ENCODE data around the gene CFAP74. TPM values are rescaled to one million over a fixed set of nuclear protein-coding genes. Genes with fewer than 3 reads are reported as not detected.

CFAP74 gene
- total RNA-seq, 1 donor from 2014 or later: not detected

DNA sequence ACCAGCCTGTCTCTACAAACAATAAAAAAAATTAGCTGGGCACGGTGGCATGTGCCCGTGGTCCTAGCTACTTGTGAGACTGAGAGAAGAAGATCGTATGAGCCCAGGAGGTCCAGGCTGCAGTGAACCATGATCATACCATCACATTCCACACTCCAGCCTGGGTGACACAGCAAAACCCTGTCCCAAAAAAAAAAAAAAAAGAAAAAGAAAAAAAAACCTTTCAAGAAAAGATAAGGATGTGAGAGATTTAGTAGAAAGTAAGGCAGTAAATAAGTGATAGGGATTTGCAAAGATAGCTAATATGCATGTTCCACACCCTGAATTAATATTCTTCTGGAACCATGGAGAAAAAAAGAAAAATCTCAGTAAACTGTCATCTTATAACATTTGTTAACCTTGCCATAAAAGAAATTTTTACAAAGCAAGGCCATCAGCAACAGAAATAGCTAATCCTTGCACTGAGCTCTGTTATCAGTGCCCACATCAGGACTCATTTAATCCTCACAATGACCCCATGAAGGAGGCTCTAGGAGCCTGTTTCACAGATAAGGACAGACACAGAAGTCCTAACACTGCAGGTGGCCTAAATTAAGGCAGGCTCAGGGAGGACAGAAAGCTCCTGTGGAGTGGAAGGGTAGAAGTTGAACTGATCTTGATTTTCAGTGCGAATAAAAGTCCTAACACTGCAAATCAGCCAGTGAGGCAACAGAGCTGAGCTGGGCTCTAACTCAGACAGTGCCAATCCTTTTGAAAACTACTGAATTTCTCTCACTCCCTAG lies 120.3 kb downstream of the CFAP74 start:
- Mint-ChIP-seq H3K27ac (peak overlapping the region; percentile 61), H3K9me3 (no peaks in the 10 kb centered on the region), H3K36me3 (ENCODE audit: low read depth) (peaks cover 23% of the 10 kb centered on the region), H3K27me3 (no peaks in the 10 kb centered on the region), H3K4me3 (no peak overlapping the region), H3K4me1 (peaks cover 74% of the 10 kb centered on the region)
- POLR2A ChIA-PET: interaction anchor here (0.5 to 1.2 kb wide), 7 partner anchors 9 to 740 kb away, joined by 3 to 6 read pairs (median 5); no protein-coding TSS in a partner anchor
- ATAC-seq (ENCODE audit: low read depth) (peak; percentile 34), DNase-seq (no peak)
- CTCF ChIA-PET: no interaction called here
- TF ChIP-seq, protein P1, sequence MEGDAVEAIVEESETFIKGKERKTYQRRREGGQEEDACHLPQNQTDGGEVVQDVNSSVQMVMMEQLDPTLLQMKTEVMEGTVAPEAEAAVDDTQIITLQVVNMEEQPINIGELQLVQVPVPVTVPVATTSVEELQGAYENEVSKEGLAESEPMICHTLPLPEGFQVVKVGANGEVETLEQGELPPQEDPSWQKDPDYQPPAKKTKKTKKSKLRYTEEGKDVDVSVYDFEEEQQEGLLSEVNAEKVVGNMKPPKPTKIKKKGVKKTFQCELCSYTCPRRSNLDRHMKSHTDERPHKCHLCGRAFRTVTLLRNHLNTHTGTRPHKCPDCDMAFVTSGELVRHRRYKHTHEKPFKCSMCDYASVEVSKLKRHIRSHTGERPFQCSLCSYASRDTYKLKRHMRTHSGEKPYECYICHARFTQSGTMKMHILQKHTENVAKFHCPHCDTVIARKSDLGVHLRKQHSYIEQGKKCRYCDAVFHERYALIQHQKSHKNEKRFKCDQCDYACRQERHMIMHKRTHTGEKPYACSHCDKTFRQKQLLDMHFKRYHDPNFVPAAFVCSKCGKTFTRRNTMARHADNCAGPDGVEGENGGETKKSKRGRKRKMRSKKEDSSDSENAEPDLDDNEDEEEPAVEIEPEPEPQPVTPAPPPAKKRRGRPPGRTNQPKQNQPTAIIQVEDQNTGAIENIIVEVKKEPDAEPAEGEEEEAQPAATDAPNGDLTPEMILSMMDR (IDR thresholded peaks at IDR 0.05): no peak
- intact Hi-C loops (cut with micrococcal nuclease): no loop called here

DNA sequence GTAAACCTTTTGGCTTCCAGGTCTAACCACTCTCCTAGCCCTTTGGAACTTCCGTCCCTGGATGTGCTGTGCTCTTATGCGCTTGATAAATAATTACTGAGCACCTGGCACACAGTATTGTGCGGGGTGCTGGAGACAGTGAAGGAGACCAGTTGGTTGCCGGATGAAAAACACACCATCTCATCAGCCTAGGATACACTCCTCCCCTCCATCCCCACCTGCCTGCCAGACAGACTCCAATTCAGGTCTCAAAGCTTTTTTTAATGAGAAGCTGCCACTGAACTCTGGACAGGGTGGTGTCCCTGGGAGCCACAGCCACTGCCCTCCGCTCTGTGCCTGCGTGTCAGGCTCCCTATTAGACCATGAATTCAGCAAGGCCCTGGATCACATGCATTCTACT lies 121.9 kb downstream of the CFAP74 start:
- no peak for DNase-seq
- CTCF ChIA-PET: no interaction called here
- intact Hi-C loops (cut with micrococcal nuclease): no loop called here
- no peaks in the 10 kb centered on the region for H3K27me3 Mint-ChIP-seq
- peaks cover 69% of the 10 kb centered on the region for H3K4me1 Mint-ChIP-seq
- no peak overlapping the region for H3K27ac Mint-ChIP-seq
- H3K9me3 Mint-ChIP-seq: no peaks in the 10 kb centered on the region
- POLR2A ChIA-PET: interaction anchor here (0.7 kb wide), 2 partner anchors 10 to 193 kb away, joined by 3 to 11 read pairs; no protein-coding TSS in a partner anchor
- ATAC-seq (ENCODE audit: low read depth): no peak
- TF ChIP-seq, protein P1 (IDR thresholded peaks at IDR 0.05): no peak
- peaks cover 28% of the 10 kb centered on the region for H3K36me3 Mint-ChIP-seq (ENCODE audit: low read depth)
- H3K4me3 Mint-ChIP-seq: no peak overlapping the region

DNA sequence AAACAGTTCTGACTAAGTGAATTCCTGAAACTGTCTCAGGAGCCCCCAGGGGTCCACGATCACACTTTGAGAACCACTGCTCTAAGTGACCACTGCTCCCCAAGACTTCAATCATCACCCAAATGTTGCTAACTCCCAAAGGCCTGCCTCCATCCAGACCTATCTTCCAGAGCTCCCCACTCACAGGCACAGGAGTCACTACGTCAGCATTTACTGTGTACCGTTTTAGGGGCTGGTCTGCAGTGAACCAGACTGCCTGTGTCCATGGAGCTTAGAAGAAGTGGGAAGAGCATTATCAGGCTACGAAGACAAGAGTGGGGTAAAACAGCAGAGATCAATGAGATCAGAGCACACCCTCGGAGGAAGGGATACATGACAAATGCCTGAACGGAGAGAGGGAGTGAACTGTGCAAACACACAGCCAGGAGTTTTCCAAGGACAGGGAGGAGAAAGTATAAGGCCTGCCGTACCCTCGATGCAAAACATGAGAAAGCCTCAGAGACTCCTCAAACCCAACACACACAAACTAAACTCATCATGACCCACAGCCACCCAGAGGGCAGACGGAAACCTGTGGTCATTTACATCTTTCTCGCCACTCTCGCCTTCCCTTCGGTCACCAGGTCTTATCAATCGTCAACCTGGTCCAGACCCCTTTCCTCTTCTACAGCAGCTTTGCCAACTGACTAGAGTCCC lies 122.8 kb downstream of the CFAP74 start:
- CTCF ChIA-PET: no interaction called here
- DNase-seq: no peak

DNA sequence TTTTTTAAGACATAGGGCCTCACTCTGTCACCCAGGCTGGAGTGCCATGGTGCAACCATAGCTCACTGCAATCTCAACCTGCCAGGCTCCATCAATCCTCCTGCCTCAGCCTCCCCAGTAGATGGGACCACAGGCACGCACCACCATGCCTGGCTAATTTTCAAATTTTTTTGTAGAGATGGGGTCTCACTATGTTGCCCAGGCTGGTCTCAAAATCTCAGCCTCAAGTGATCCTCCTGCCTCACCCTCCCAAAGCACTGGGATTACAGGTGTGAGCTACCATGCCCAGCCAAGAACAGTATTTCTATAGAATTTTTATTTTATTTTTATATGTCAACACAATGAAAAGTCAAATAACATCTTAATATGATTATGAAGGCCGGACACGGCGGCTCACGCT lies 123.6 kb downstream of the CFAP74 start:
- POLR2A ChIA-PET: no interaction called here
- CTCF ChIA-PET: no interaction called here
- H3K4me3 Mint-ChIP-seq: no peak overlapping the region
- no peak for ATAC-seq (ENCODE audit: low read depth)
- H3K36me3 Mint-ChIP-seq (ENCODE audit: low read depth): peaks cover 40% of the 10 kb centered on the region
- peaks cover 79% of the 10 kb centered on the region for H3K4me1 Mint-ChIP-seq
- DNase-seq: no peak
- intact Hi-C loops (cut with micrococcal nuclease): no loop called here
- H3K9me3 Mint-ChIP-seq: no peaks in the 10 kb centered on the region
- H3K27me3 Mint-ChIP-seq: no peaks in the 10 kb centered on the region
- no peak overlapping the region for H3K27ac Mint-ChIP-seq
- TF ChIP-seq, protein P1 (IDR thresholded peaks at IDR 0.05): no peak

More for the DNA sequence above, 122.8 kb downstream of the CFAP74 start:
- Mint-ChIP-seq H3K27ac (peak overlapping the region; percentile 31), H3K36me3 (ENCODE audit: low read depth) (peaks cover 33% of the 10 kb centered on the region), H3K4me1 (peaks cover 72% of the 10 kb centered on the region), H3K27me3 (no peaks in the 10 kb centered on the region), H3K4me3 (peak overlapping the region; percentile 44), H3K9me3 (no peaks in the 10 kb centered on the region)
- POLR2A ChIA-PET: no interaction called here
- intact Hi-C loops (cut with micrococcal nuclease): no loop called here
- no peak for ATAC-seq (ENCODE audit: low read depth)
- TF ChIP-seq, protein P1 (IDR thresholded peaks at IDR 0.05): no peak

DNA sequence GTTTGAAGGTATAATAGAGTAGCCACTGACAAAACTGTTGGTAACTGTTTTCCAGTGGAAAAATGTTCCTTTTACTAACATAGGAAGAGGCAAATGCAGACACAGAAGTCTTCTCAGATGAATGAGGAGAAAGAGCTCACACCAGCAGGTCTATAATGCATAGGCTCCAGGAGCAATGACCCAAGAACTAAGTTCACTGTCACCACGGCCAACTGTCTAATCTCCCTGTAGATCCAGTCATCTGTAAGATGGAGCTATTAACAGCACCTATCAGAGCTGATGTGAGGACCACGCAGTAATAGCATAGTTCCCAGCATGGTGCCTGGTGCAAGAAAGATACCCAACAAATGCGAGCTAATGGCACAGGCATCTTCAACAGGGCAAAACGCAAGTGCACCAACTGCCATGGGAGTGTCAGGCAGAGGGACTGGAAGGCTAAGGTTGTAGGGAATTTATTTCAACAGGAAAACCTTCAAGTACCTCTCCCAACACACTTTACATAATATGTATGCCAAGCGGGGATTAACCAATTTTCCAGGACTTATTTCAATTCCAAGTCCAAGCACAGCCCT lies 125.6 kb downstream of the CFAP74 start:
- ATAC-seq (ENCODE audit: low read depth) (no peak), DNase-seq (no peak)
- intact Hi-C loops (cut with micrococcal nuclease): no loop called here
- Mint-ChIP-seq H3K4me3 (no peak overlapping the region), H3K4me1 (peaks cover 78% of the 10 kb centered on the region), H3K36me3 (ENCODE audit: low read depth) (peaks cover 49% of the 10 kb centered on the region), H3K9me3 (no peaks in the 10 kb centered on the region), H3K27ac (no peak overlapping the region), H3K27me3 (no peaks in the 10 kb centered on the region)
- TF ChIP-seq, protein P1 (IDR thresholded peaks at IDR 0.05): no peak
- ChIA-PET CTCF (no interaction called here), POLR2A (interaction anchor here (0.7 to 1.3 kb wide), 2 partner anchors 8 to 13 kb away, joined by 3 to 5 read pairs; no protein-coding TSS in a partner anchor)

Measured in activated B cell treated with CpG ODN at 0.5 μM for 24 hours (primary cell).